ENCODE measurements around the gene SUPT3H. TPM values are rescaled to one million over a fixed set of nuclear protein-coding genes. Genes with fewer than 3 reads are reported as not detected.

Gene SUPT3H
- total RNA-seq, 4 donors from 2014 or later = 0.80 to 12.7 (median 3.0) TPM

DNA sequence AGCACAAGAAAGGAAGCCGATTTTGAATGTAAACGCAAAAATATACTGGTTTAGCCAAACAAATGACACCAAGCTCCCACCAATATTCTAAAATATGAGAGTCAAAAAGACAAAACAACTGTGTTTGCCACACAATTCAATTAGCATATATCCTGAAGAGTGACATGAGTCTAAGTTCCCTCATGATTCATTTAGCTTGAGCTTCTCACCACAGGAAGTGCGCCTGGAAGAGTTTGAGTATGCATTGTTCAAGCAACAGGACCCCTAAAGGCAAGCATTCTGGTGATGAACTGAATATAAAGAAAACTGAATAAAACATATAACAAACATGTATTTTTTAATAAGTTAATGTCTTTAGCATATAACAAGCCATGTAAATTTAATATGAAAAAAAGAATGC lies 164.8 kb downstream of the SUPT3H start:
- no peak for DNase-seq
- in situ Hi-C loops (cut with MboI; ENCODE audit: low pct_ligation_motif_present in 1 of 4, low pct_unique_long_range_greater_than_20kb in 1 of 4, low sequenced_read_pairs in 3 of 4) = no loop called here

DNA sequence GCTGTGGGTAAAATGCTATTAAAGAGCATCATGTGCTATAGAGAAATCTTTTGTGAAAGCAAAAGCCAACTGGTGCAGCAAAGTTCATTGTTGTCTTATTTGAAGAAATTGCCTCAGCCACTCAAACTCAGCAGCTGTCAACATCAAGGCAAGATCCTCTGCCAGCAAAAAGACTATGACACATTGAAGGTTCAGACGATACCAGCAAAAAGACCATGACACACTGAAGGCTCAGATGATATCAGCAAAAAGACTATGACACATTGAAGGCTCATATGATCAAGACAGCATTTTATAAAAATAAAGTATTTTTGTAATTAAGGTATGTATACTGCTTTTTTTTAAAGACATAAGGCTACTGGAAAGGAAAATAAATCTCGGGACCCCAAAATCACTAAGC lies 168.0 kb downstream of the SUPT3H start:
- Histone ChIP-seq H3K27ac (no peak overlapping the region), H3K36me3 (no peaks in the 10 kb centered on the region), H3K4me3 (no peak overlapping the region), H3K27me3 (no peaks in the 10 kb centered on the region), H3K4me1 (no peaks in the 10 kb centered on the region), H3K9me3 (peaks cover 5 to 6% of the 10 kb centered on the region in 2 donors)
- TF ChIP-seq, protein P1, sequence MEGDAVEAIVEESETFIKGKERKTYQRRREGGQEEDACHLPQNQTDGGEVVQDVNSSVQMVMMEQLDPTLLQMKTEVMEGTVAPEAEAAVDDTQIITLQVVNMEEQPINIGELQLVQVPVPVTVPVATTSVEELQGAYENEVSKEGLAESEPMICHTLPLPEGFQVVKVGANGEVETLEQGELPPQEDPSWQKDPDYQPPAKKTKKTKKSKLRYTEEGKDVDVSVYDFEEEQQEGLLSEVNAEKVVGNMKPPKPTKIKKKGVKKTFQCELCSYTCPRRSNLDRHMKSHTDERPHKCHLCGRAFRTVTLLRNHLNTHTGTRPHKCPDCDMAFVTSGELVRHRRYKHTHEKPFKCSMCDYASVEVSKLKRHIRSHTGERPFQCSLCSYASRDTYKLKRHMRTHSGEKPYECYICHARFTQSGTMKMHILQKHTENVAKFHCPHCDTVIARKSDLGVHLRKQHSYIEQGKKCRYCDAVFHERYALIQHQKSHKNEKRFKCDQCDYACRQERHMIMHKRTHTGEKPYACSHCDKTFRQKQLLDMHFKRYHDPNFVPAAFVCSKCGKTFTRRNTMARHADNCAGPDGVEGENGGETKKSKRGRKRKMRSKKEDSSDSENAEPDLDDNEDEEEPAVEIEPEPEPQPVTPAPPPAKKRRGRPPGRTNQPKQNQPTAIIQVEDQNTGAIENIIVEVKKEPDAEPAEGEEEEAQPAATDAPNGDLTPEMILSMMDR (IDR thresholded peaks at IDR 0.05) = no peak
- DNase-seq = no peak
- intact Hi-C loops (cut with DNase I; ENCODE audit: low total_unique reads) (no loop called here), in situ Hi-C loops (cut with MboI; ENCODE audit: low pct_ligation_motif_present in 1 of 4, low pct_unique_long_range_greater_than_20kb in 1 of 4, low sequenced_read_pairs in 3 of 4) (no loop called here)
- 88 to 91% methylated on average over 1 to 2 of the region's 2 CpGs for WGBS, 2 donors (ENCODE audit: low coverage in 1 of 2)

More for the DNA sequence above, 164.8 kb downstream of the SUPT3H start:
- intact Hi-C loops (cut with DNase I; ENCODE audit: low total_unique reads) = no loop called here
- Histone ChIP-seq H3K9me3 (peaks cover 5 to 22% of the 10 kb centered on the region in 2 donors), H3K27ac (no peak overlapping the region), H3K36me3 (no peaks in the 10 kb centered on the region), H3K4me1 (no peaks in the 10 kb centered on the region), H3K4me3 (no peak overlapping the region), H3K27me3 (no peaks in the 10 kb centered on the region)
- 62 to 65% methylated on average over 3 of the region's 3 CpGs for WGBS, 2 donors (ENCODE audit: low coverage in 1 of 2)
- TF ChIP-seq EP300 (IDR thresholded peaks at IDR 0.05; ENCODE audit: low read depth) = no peak
- TF ChIP-seq, protein P1 (IDR thresholded peaks at IDR 0.05) = no peak
- TF ChIP-seq POLR2AphosphoS5 (IDR thresholded peaks at IDR 0.05) = no peak
- no peak for TF ChIP-seq POLR2A (IDR thresholded peaks at IDR 0.05)

DNA sequence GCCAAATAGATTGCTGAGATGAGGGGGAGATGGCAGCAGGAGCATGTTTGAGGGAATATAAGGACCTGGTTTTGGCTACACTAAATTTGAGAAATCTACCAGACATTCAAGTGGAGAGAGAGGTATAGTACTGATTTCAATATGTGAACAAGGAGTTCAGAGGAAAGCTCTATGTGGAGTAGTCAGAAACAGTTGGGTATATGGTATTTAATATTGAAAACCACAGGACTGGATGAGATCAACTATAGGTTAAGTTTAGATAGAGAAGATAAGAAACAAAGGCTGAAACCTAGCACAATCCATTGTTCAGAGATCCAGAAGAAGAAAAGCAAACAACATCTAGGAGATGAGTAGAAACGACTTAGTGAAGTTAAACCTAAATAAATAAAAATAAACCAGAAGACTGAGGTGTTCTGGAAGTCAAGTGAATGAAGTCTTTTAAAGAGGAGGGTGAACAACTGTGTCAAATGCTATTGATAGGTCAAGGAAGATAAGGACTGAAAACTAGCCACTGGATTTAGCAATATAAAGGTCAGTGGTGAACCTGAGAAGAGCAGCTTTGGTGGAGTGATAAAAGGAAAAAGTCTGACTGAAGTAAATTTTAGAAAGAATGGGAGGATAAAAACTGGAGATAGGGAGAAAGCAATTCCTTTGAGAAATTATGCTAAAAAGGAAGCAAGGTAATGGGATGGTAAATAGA lies 170.8 kb downstream of the SUPT3H start:
- H3K36me3 ChIP-seq = no peaks in the 10 kb centered on the region
- peaks cover 5 to 6% of the 10 kb centered on the region in 2 donors for H3K9me3 ChIP-seq
- WGBS, 2 donors (ENCODE audit: low coverage in 1 of 2) = 50 to 78% methylated on average over 1 of the region's 1 CpG
- TF ChIP-seq EP300 (IDR thresholded peaks at IDR 0.05; ENCODE audit: low read depth) (no peak), POLR2AphosphoS5 (IDR thresholded peaks at IDR 0.05) (no peak), POLR2A (IDR thresholded peaks at IDR 0.05) (no peak)
- TF ChIP-seq, protein P1 (IDR thresholded peaks at IDR 0.05) = no peak
- no peaks in the 10 kb centered on the region for H3K27me3 ChIP-seq
- no peaks in the 10 kb centered on the region for H3K4me1 ChIP-seq
- intact Hi-C loops (cut with DNase I; ENCODE audit: low total_unique reads) = no loop called here
- no peak for DNase-seq
- in situ Hi-C loops (cut with MboI; ENCODE audit: low pct_ligation_motif_present in 1 of 4, low pct_unique_long_range_greater_than_20kb in 1 of 4, low sequenced_read_pairs in 3 of 4) = no loop called here
- H3K27ac ChIP-seq = no peak overlapping the region
- no peak overlapping the region for H3K4me3 ChIP-seq

DNA sequence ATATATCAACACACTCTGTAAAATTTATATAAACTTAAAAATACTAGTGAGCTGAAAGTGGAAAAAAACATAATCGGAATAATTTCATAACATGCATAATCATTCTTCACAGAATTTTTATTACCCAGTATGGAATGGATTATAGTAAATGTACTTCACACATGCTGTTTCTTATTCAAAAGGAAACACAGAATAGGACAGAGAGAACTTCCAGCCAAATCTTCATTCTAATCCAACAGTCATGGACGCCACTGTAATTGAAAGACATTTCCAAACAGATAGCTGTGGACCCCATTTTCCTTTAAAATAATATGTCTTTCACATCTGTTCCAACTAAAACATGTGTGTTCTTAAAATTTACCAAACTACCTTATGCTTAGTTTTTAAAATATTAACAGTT lies 176.2 kb downstream of the SUPT3H start:
- peaks cover 0 to 14% (median 2%) of the 10 kb centered on the region in 4 donors for H3K4me1 ChIP-seq
- WGBS, 2 donors (ENCODE audit: low coverage in 1 of 2) = 92 to 96% methylated on average over 2 of the region's 2 CpGs
- H3K36me3 ChIP-seq = no peaks in the 10 kb centered on the region
- DNase-seq = no peak
- no peaks in the 10 kb centered on the region for H3K9me3 ChIP-seq
- intact Hi-C loops (cut with DNase I; ENCODE audit: low total_unique reads) = no loop called here
- H3K27me3 ChIP-seq = no peaks in the 10 kb centered on the region
- H3K27ac ChIP-seq = no peak overlapping the region
- in situ Hi-C loops (cut with MboI; ENCODE audit: low pct_ligation_motif_present in 1 of 4, low pct_unique_long_range_greater_than_20kb in 1 of 4, low sequenced_read_pairs in 3 of 4) = no loop called here
- H3K4me3 ChIP-seq = no peak overlapping the region
- TF ChIP-seq, protein P1 (IDR thresholded peaks at IDR 0.05) = no peak
- TF ChIP-seq POLR2A (IDR thresholded peaks at IDR 0.05) (no peak), POLR2AphosphoS5 (IDR thresholded peaks at IDR 0.05) (no peak), EP300 (IDR thresholded peaks at IDR 0.05; ENCODE audit: low read depth) (no peak)

Data from transverse colon (tissue), 4 donors.